ENCODE results near the gene PODNL1.
"Not testable (repeated sequence)": the region's sequence is repeated elsewhere in the genome, so short reads cannot be mapped to it uniquely, and the experiment has no call there.

Gene PODNL1

DNA sequence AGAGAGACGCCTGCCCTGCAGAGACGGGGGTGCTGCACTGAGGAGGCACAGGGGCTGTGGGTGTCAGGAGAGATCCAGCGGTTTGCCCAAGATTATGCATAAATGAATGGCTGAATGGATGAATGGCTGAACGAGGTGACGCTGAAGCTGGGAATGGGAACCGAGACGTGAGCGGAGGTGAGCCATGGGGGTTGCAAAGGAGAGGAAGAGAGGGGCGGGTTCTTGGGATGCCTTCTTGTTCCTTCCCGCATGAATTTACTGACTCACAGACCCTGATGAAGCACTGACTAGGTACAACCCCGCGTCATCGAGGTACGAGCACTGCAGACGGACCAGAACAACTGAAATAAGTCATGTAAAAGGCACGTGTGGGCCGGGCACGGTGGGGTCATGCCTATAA lies 30.8 kb upstream of the PODNL1 start:
- FAIRE-seq (no peak), DNase-seq (ENCODE audit: insufficient read length) (no peak)
- TF ChIP-seq POLR2A (IDR thresholded peaks at IDR 0.05; ENCODE audit: low read depth, low read length) (no peak), POLR2AphosphoS5 (IDR thresholded peaks at IDR 0.05; ENCODE audit: low read depth, low read length) (no peak), TAF1 (IDR thresholded peaks at IDR 0.05; ENCODE audit: borderline replicate concordance, low read depth, low read length) (no peak)

DNA sequence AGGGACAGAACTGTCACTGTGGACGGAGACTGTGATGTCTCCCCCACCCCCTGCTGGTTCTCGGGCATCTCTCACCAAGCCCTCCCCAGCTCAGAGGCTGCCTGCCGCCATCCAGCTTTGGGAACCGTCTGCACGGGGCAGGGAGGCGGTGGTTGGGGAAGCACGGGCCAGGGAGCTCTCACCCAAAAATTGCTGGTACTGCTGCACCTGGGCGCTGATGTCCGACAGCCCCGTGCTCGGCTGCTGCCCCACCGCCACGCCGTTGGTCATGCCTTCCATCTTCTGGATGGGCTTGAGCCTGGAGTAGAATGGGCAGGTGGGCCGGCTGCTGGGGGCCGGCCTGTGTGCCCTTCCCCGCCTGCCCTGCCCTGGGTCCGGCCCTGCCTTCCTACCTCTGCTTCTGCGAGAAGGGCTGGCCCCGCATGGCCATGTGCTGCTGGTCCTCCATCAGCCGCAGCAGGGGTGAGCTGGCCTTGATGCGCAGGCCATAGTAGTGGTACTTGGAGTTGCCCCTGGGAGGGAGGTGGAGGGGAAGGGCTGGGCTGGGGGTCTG lies 30.2 kb upstream of the PODNL1 start:
- TF ChIP-seq POLR2A (IDR thresholded peaks at IDR 0.05; ENCODE audit: low read depth, low read length) (no peak), POLR2AphosphoS5 (IDR thresholded peaks at IDR 0.05; ENCODE audit: low read depth, low read length) (no peak), TAF1 (IDR thresholded peaks at IDR 0.05; ENCODE audit: borderline replicate concordance, low read depth, low read length) (no peak)
- DNase-seq (ENCODE audit: insufficient read length), result no peak
- FAIRE-seq, result no peak

DNA sequence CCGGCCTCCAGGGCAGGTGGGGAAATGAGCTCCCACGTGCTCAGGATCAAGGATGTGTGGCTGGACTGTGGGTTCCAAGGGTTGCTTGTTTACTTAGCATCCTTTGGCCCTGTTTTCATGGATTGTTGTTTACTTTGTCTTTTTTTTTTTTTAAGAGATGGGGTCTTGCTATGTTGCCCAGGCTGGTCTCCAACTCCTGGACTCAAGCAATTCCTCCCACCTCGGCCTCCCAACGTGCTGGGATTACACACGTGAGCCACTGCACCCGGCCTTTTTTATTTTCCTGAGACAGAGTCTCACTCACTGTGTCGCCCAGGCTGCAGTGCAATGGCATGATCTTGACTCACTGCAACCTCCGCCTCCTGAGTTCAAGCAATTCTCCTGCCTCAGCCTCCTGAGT lies 29.0 kb upstream of the PODNL1 start:
- not testable (repeated sequence) for DNase-seq (ENCODE audit: insufficient read length); FAIRE-seq

DNA sequence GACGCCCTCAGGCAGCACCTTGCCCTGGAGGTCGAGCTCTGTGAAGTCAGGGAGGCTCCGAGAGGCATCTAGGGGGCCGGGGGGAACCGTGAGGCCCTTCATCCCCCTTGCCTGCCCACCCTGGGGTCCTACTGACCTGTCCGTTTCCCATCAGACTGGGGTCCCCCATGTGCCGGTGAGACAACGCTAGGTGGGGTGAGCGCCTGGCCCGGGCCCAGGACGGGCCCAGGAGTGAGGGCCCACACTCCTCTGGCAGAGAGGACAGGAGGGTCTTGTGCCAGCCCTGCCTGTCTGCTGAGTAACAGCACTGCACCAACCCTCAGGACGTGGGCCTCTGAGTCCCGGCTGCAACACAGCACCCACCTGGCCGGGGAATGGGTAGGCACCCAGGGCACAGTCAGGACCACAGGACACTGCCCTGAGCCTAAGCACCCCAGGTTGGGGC lies 28.5 kb upstream of the PODNL1 start:
- TF ChIP-seq POLR2A (IDR thresholded peaks at IDR 0.05; ENCODE audit: low read depth, low read length), result no peak
- no peak for TF ChIP-seq TAF1 (IDR thresholded peaks at IDR 0.05; ENCODE audit: borderline replicate concordance, low read depth, low read length)
- no peak for TF ChIP-seq POLR2AphosphoS5 (IDR thresholded peaks at IDR 0.05; ENCODE audit: low read depth, low read length)
- no peak for FAIRE-seq
- no peak for DNase-seq (ENCODE audit: insufficient read length)

DNA sequence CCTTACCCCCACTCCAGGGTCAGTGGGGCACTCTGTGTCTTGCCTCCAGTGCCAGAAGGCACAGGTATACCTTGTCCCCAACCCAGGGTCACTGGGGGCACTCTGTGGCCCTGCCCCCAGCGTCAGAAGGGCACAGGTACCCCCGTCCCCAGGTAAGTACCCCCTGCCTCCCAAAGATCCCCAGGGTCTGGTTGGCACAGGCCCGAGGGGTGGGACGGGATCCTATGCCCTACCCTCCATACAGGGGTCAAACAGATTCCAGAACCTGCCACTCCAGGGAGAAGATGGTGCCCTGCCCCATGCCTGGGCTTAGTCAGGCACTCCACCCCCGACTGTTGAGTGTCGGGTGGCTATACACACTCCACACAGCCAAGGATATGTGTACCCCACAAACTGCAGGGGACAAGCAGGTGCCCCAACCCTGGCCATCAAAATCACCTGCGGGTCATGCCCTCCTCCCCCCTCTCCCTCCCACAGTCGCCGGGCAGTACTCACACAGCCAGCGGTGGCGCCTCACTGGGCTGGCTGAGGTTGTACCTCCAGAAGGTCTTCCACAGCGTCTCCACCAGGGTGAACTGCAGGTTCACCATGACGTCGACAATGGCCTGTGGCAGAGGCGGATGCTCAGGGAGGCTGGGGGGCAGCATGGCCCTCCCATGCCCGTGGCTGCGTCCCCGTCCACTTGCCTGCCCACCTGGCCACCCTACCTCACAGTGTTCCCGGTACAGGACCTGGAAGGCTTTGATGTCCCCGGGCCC lies 27.9 kb upstream of the PODNL1 start:
- TF ChIP-seq TAF1 (IDR thresholded peaks at IDR 0.05; ENCODE audit: borderline replicate concordance, low read depth, low read length) (no peak), POLR2AphosphoS5 (IDR thresholded peaks at IDR 0.05; ENCODE audit: low read depth, low read length) (no peak), POLR2A (IDR thresholded peaks at IDR 0.05; ENCODE audit: low read depth, low read length) (no peak)
- FAIRE-seq (no peak), DNase-seq (ENCODE audit: insufficient read length) (no peak)

DNA sequence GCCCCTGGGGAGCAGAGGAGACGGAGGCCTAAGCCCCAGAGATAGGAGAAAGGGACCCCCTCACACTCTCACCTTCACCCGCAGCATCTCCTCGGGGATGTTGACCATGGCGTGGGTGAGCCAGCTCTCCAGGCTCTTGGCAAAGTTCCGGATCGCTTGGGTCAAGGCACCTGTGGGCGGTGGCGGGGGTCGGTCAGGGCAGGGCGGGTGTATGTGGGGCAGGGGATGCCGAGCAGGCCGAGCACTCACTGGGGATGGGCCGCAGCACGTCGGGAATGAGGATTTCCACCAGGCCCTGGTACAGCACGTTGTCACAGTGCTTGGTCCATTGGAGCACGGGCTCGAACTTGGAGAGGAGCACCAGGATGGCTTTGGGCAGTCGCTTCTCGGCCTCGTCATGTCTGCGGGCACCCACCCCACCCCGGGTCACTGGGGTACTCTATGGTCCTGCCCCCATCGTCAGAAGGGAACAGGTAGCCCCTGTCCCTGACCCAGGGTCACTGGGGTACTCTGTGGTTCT lies 27.2 kb upstream of the PODNL1 start:
- no peak for TF ChIP-seq POLR2AphosphoS5 (IDR thresholded peaks at IDR 0.05; ENCODE audit: low read depth, low read length)
- TF ChIP-seq TAF1 (IDR thresholded peaks at IDR 0.05; ENCODE audit: borderline replicate concordance, low read depth, low read length), result no peak
- TF ChIP-seq POLR2A (IDR thresholded peaks at IDR 0.05; ENCODE audit: low read depth, low read length), result no peak
- FAIRE-seq (no peak), DNase-seq (ENCODE audit: insufficient read length) (no peak)

DNA sequence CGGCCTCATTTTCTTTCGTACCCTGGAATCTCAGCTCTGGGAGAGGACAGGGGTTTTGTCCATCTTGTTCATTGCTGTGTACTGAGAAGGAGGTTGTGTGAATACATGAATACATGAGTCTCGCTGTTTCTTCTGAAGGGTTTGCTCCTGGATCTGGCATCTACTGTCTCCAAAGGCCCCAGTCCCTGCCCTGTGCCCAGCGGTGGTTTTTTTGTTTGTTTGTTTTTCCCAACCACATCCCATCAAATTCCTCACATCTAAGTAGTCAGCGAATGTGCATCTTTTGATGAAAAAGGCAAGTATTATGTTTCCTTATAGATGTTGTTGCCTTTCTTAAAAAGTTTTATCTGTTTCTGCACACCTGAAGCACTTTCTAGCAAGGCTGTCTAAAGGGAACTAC lies 26.6 kb upstream of the PODNL1 start:
- FAIRE-seq (no peak), DNase-seq (ENCODE audit: insufficient read length) (no peak)
- no peak for TF ChIP-seq POLR2AphosphoS5 (IDR thresholded peaks at IDR 0.05; ENCODE audit: low read depth, low read length)

DNA sequence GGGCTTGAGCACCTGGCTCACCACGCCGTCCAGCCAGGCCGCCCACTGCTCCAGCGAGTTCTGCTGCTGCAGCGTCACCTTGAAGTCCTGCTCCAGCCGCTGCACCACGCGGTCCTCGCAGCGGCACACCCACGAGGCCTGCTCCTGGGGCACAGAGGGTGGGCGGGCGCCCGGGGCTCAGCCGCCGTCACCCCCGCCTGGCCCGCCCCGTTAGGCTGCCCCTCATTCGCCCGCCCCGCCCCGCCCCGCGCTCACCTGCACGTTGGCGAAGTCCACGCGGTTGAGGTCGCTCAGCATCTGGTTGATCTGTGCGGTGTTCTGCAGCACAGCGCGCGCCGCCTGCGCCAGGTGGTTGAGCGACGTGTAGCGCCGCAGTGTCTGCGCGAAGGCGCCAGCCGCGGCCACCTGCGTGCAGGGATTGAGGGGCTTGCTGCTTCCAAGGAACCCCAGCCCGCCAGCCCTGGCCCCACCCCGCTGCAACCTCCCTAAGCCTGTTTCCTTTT lies 25.4 kb upstream of the PODNL1 start:
- DNase-seq (ENCODE audit: insufficient read length) (no peak), FAIRE-seq (no peak)
- TF ChIP-seq TAF1 (IDR thresholded peaks at IDR 0.05; ENCODE audit: borderline replicate concordance, low read depth, low read length), result no peak
- no peak for TF ChIP-seq POLR2AphosphoS5 (IDR thresholded peaks at IDR 0.05; ENCODE audit: low read depth, low read length)
- no peak for TF ChIP-seq POLR2A (IDR thresholded peaks at IDR 0.05; ENCODE audit: low read depth, low read length)

DNA sequence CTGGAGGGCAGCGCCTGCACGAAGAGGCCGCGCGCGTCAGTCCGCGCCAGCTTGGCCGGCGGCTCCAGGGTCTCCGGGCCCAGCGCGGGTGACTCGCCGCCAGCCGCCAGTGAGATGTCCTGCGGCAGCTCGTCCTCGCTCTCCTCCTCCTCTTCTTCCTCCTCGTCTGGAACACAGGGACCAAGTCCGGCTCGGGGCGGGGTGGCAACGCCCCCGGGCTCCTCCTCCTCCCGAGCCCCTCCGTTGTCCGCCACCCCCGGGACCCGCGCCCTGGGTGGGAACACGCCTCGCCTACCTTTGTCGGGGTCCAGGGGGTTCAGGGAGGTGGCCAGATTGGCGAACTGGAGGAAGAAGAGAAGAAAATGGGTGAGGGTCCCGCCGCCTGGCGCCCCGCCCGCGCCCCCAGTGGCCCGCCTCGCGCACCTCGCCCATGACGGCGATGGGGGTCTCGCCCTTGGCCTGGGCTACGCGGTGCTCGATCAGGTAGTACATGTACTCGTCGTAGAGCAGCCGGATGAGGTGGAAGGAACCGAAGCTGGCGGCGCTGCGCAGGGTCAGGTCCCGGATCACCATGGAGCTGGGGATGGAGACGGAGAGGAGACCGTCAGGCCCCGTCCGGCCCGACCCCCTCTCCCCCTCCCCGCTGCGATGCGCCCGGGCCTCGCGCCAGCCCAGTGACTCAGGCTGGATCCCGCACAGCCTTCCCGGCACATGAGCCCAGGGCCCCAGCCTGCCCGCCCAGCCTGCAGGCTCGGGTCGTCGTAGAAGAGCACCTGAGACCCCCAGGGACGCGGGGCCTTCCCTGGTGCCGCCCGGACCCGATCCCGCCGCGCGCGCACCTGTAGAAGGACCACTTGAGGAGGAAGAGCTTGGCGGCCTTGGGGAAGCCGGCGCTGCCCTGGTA lies 24.7 kb upstream of the PODNL1 start:
- no peak for DNase-seq (ENCODE audit: insufficient read length)
- TF ChIP-seq POLR2AphosphoS5 (IDR thresholded peaks at IDR 0.05; ENCODE audit: low read depth, low read length), result no peak; the same call in 1 of the 2 replicates
- TF ChIP-seq POLR2A (IDR thresholded peaks at IDR 0.05; ENCODE audit: low read depth, low read length), result no peak; the same call in 1 of the 2 replicates
- TF ChIP-seq TAF1 (IDR thresholded peaks at IDR 0.05; ENCODE audit: borderline replicate concordance, low read depth, low read length), result no peak
- no peak for FAIRE-seq

DNA sequence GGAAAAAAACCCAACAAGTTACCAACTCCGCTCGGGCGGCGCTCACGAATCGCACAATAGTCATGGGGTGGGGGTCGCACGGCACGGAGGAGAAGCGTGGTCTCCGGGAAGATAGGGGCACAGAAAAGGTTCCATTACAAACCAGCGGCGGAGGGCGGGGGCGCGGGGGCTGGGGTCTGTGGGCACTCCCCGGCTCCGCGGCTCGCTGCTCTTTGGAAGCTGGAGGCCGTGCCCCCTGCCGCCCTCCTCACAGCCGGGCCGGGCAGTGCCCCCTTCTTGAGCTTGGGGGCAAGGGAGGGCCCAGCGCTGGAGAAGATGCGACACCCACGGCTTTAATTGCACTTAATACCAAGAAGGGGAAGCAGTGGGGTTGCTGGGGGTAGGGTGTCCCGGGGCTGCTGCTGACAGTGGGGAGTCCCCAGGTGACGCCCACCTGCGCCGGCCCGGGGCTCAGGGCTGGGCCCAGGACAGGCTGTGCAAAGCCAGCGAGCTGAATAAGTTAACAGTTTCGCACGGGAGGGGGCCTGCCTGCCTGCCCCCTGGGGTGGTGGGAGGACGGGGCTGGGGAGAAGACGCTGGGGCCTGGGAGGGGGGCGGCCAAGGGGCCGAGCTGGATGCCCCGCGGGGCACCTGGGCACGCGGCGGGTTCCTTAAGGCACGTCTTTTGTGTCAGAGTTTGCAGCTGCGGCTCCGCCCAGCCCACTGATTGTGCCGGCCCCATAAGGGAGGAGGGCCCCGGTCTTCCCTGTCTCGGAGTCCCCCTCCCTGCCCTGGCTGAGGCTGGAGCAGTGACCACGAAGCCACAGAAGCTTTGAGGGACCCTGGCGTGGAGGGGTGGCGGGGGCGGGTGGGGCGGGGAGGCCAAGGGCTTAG lies 23.8 kb upstream of the PODNL1 start:
- no peak for TF ChIP-seq POLR2AphosphoS5 (IDR thresholded peaks at IDR 0.05; ENCODE audit: low read depth, low read length)
- no peak for TF ChIP-seq POLR2A (IDR thresholded peaks at IDR 0.05; ENCODE audit: low read depth, low read length)
- no peak for TF ChIP-seq TAF1 (IDR thresholded peaks at IDR 0.05; ENCODE audit: borderline replicate concordance, low read depth, low read length)
- DNase-seq (ENCODE audit: insufficient read length), result no peak

More for the DNA sequence above, 23.8 kb upstream of the PODNL1 start:
- no peak for FAIRE-seq
